HG03175 (cell line): ENCODE data around the gene ELL.
"Not testable (repeated sequence)": the region's sequence is repeated elsewhere in the genome, so short reads cannot be mapped to it uniquely, and the experiment has no call there.

Experiments used
- ATAC-seq: cut with Tn5 transposase; IDR thresholded peaks from one replicate; pipeline ENCODE4 v1.9.1; 2021; ENCODE audit warnings: mild to moderate bottlenecking, moderate library complexity; ENCODE audit not compliant: unreplicated experiment

Gene ELL

DNA sequence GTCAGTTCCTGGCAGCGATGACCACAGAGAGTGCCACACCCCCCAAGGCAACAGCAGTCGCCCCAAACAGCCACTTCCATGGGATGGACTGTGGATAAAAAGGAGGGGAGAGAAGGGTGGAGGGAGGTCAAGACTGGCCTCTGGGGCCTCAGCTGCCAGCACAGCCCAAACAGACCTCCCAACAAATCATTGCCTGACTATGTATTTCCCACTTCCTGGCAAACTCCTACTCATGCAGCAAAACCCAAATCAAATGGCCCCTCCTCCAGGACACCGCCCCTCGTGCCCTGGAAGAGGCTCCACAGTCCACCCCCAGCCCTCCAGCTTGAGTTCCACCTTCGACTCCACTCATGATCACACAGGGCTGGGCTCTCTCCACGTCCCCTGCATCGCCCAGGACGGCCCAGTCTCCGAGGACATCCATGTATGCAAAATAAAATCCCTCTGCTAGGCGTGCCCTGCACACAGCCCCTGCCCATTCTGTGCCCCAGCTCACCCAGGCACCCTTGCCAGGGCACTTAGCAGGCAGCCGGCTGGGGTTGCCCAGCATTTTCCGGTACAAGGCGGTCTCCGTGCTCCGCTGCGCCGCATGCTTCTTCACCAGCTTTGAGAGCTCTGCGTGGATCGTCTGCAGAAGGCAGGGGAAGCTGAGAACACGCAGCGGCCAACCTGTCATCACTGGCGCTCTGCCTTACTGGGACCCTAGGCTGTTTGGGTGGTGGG, 10.5 kb upstream of the ELL start:
- ATAC-seq, result no peak

DNA sequence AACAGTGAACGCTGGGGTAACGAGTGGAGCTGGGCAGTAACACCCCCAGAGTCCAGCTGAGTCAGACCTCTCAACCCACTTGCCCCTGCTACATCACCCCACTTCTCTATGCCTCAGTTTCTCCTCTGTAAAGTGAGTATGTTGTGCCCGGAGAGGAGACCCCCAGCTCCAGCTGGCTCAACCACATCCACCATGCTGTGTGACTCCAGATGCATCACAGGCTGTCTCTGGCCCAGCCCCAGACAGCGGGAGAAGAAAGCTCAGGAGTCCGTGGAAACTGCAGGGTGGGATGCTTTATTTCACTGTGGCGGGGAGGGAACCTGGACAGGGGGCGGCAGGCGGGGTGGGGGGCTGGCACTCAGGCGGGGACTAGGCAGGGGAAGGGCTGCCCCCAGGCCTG, 9.6 kb upstream of the ELL start:
- no peak for ATAC-seq

DNA sequence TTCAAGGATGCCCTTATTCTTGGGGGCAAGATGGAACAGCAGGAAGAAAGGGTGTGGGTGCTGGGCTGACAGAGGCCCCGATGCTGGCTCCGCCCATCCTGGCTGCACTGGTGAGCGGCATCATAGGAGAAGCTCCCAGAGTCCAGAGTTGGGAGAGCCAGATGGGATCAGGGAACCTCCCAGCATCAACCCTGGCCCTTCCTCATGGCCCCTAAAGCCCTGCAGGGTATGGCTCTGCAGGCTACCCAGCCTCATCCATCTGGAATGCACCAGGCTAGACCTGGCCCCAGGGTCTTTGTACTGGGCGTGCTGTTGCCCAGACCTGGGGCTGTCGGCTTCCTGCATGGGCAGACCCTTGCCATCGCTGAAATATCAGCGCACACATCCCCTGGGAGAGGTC, 7.9 kb upstream of the ELL start:
- no peak for ATAC-seq

DNA sequence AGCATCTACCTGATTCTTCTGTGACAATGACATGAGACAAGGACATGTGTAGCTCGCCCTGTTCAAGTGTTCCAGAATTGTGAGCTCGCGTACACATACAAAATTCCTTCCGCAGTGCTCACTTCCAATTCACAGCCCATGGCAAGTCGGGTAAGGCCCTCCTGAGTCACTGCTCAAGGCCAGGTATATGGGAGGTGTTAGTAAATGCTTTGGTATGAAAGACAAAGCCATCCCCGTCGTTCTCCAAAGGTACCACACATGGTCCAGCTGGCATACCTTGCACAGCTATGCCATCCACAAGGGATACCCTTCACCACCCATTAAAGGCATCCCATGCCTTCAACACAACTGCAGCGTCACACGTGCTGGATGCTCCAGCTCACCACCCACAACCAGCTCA, 4.4 kb upstream of the ELL start:
- ATAC-seq, result no peak

DNA sequence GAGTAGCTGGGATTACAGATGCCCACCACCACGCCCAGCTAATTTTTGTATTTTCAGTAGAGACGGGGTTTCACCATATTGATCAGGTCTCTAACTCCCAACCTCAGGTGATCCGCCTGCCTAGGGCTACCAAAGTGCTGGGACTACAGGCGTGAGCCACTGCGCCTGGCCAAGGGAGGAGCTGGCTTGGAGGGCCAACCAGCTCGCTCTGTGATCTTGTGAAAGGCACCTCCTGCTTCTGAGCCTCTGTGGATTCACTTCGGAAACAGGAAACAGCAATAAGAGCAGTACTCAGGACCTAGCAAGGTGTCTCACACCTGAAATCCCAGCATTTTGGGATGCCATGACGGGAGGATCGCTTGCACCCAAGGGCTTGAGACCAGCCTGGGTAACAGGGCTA, 2.0 kb upstream of the ELL start:
- no peak for ATAC-seq

DNA sequence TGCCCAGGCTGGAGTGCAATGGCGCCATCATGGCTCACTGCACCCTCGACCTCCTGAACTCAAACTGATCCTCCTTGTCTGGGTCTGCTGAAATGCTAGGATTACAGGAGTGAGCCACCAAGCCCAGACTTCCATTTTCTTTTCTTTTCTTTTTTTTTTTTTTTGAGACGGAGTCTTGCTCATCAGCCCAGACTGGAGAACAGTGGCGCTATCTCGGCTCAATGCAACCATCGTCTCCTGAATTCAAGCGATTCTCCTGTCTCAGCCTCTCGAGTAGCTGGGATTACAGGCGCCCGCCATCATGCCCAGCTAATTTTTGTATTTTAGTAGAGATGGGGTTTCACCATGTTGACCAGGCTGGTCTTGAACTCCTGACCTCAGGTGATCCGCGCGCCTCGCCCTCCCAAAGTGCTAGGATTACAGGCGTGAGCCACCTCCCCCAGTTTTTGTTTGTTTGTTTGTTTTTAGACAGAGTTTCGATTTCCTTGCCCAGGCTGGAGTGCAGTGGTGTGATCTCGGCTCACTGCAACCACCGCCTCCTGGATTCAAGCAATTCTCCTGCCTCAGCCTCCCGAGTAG, 1.1 kb upstream of the ELL start:
- not testable (repeated sequence) for ATAC-seq

DNA sequence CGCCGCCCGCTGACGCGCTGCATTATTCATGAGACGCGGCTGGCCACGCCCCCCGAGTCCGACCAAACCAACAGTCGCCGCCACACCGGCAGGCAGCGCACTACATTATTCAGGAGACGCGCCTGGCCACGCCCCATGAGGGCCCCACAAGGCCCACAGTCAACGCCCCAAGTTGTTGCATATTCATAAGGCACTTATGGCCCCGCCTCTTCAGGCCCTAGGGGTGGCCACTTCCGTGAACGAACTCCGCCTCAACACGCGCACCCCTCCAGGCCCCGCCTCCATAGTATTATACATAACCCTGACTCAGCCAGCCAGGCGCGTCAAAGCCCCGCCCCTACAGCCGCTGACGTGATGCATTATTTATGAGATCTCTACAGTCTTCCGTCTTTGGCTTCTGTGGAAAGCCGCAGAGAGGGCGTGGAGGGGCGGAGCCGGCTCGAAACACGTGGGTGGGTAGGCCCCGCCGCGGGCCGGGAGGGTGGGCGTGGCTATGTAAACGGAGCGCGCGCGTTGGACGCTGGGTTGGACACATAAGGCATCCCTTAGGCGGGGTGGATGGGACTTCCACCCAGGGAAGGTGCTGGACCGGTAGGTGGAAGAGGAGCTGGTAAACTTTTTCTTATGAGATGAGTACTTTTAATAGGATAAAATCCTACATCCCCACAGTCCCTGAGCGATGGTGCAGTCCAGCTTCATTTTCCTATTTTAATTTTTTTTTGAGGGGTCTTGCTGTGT, 423 bp upstream of the ELL start:
- peak; percentile 87 for ATAC-seq

DNA sequence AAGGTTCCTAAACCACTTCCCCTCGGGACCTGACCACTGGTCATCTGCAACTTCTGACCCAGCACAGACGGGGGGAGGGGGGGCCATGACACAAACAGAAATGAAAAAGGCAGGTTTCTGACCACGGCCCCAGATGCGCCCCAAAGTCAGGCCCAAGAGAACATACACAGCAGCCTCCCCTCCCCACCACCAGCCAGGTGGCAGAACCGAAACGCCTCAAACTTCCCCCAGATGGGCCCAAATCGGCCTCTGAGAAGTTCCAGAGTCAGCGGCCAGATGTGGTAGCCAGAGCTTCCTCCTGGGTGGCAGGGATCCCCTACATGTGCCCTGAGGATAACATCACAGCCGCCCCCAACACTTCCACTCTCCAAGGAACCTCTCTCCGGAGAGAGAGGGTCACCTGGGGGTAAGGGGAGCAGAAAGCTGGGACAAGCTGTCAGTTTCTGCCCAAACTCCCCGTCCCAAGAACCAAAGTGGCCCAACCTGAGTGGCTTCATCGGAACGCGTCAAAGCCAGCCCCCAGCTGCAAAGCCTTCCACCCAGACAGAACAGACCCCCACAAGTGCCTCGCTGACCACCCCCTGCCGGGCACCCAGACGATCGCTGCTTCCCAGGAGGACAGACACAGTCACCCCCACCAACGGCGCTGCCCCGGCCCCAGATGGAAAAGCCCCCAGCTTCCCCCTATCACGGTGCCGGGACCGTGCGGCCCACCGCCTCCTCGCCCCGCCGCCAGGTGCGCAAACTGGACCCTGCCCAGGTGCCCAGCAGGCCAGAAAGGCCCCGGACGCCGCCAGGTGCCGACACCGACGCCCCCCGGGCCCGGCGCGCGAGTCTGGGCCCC, 800 bp downstream of the ELL start:
- ATAC-seq, result no peak

DNA sequence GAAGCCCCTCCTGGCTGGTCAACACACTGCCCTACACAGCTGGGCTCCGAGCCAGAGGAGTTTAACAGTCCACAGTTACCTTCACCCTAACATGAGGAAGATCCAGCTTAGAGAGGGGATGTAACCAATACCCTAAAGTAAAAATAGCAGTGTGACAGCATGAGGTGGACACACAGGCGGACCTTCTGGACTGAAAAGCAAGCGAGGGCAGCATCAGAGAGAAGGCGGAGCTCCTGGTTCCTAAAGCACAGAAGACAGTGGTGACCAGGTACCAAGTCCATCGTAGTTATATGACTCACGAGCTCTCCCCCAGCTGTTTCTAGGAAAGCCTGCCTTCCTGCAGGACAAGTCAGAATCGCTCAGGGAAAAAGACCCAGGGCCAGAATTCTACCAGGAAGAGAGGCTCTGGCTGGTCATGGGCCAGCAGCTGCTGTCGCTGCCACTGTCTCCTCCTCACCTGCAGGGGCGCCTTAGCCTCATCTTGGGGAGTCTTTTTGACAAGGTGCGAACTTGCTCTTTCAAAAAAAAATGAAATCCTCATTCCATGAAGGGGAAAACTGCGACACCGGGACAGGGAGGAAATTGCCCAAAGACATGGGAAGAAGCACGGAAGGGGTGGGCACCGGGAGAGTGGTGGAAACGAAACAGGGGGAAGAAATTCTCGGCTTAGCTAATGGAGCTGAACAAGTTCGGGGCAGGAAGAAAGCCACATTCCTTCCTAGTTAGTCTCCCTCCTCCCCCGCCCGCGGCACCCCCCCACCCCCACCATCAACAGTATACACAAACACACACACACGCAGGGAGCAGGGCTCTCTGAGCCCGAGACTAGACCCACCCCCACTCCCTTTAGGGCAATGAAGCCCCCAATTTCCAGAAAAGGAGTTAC, 1.7 kb downstream of the ELL start:
- no peak for ATAC-seq

DNA sequence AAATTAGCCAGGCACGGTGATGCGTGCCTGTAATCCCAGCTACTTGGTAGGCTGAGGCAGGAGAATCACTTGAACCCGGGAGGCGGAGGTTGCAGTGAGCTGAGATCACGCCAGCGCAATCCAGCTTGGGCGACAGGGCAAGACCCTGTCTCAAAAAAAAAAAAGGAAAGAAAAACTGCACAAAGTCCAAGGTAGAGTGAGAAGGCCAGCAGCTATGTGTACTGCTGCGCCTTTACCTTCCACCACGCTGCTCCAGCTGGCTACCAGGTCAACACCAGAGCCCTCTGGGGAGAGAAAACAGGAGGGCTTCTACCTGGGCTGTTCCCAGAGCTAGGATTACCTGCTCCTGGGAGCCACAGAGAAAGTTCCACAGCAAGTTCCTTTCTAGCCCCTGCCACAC, 3.2 kb downstream of the ELL start:
- ATAC-seq, result no peak

DNA sequence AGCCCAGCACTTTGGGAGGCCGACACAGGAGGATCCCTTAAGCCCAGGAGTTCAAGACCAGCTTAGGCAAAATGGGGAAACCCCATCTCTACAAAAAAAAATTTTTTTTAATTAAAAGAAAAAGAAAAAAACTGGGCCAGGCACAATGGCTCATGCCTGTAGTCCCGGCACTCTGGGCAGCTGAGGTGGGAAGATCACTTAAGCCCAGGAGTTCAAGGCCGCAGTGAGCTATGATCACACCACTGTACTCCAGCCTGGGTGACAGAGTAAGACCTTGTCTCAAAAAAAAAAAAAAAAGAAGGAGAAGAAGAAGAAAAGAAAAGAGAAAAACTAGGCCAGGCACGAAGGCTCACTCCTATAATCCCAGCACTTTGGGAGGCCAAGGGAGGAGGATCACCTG, 4.3 kb downstream of the ELL start:
- no peak for ATAC-seq

DNA sequence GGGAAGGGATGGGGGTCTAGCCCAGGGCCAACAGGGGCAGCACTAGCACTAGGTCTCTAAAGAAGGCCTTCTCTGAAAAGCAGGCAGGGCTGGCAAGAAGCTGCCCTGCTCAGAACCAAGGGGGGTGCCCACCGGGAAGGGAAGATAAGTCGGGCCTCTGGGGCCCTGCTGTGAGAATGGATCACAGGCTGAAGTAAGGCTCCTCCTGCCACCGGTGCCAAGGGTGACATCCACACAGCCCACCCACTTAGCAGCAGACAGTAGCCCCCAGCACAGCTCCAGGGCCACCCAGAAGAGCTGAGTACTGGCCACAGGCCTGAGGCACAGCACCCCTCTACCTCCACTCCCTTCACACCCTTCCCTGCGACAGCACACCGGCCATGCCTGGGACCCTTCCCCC, 5.9 kb downstream of the ELL start:
- no peak for ATAC-seq

DNA sequence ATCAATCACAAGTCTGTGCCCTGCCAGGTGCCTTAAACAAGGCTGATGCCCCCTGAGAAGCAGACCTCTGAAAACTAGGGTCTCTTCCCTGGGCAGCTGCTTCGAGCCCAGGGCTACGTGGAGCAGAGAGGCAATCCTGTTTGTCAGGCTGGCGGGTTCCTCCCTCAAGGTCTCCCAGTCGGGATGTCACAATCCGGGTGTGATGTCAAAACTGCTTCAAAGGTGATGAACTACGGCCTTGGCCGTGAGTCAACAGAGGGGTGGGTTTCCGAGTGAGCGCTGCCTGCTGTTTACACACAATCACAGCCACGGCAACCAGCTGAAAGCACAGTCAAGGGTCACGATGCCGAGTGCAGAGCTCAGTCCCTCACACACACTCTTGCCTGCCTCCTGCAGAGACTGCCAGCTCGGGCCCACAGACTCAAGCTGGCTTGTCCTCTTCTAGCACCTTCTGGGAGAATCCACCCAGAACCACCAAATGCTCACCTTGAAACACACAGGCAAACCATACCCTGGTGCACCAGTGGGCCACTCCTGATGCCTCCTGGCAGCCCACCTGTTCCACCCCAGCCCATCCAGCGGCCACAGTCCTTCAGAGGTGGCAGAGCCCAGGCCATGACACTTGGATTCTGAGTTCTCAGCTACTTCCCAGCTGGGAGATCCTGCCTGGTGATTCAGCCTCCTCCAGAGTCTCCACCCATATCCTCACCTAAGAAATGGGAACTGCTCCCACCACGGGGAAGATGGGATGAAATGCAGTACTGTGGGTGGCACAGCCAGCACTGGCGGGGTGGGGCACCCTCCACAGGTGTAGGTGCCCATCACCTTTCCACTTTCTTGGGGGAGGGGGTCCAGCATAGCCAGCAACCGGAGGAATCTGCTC, 6.8 kb downstream of the ELL start:
- ATAC-seq, result no peak

DNA sequence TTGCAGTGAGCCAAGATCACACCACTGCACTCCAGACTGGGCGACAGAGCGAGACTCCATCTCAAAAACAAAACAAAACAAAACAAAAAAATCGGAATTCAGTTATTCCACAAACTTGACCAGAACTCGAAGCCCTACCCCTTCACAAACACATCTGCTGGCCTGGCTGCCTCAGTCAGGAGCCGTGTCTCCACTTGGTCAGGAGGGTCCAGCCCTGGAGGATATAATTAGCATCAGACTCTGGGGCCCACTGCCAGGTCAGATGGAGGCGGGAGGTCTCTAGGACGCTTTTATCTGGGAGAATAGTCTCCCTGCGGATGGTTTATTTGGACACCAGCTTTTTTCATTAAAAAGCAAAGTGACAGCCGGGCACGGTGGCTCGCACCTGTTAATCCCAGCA, 8.0 kb downstream of the ELL start:
- ATAC-seq, result no peak

DNA sequence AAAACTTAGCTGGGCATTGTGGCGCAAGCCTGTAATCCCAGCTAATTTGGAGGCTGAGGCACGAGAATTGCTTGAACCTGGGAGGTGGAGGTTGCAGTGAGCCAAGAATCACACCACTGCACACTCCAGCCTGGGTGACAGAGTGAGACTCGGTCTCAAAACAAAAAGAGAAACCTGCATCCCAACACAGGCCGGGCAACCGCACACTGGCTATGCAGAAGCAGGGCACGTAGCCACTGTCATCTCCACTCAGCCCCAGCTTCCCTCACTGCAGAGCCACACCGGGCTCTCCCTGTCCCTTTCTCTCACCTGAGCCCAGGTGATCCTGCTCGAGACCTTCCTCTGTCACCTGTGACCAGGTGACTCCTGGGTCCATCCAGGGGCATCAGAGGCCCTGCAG, 11.7 kb downstream of the ELL start:
- ATAC-seq, result no peak

DNA sequence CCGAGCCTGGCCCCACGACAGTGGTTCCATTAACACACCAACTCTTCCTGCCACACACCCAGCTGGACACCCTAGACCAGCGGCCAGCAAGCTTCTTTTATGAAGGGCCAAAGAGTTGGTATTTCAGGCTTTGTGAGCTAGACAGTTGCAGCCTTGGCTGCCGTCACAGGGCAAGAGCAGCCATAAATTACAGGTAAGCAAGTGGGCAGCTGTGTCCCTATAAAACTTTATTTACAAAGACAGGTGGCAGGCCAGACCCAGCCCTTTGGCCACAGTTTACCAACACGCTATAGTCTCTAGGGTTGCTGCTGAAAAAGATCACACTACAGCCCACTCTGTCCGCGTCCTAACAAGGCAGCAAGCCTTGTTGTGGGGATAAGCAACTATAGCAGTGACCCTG, 13.3 kb downstream of the ELL start:
- no peak for ATAC-seq

DNA sequence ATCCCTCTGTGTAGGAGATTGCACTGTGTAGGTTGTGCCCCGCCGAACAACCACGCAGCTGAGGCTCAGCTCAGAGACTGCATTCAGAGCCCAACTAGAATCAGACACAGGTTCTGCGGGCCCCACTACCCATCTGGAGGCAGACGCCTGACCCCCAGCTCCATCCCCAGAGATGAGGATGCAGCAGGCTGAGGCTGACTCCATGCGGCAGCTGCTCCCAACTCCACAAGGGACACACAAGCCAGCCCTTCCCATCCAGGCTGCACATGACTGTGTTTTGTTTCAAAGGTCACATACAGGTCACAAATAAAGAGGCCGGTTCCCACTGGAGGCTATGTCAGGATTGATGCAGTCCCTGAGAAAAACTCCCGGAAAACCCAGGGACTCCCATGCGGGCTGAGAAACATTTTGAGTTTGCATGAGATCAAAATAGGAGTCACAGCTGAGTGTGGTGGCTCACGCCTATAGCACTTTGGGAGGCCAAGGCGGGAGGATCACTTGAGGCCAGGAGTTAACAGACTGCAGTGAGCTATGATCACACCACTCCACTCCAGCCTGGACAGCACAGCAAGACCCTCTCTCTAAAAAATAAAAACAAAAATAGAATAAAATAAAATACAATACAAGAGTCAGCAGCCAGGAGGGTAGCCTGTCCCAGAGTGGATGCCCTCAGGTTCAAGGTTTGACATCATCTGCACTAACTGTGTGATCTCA, 14.0 kb downstream of the ELL start:
- ATAC-seq, result no peak

DNA sequence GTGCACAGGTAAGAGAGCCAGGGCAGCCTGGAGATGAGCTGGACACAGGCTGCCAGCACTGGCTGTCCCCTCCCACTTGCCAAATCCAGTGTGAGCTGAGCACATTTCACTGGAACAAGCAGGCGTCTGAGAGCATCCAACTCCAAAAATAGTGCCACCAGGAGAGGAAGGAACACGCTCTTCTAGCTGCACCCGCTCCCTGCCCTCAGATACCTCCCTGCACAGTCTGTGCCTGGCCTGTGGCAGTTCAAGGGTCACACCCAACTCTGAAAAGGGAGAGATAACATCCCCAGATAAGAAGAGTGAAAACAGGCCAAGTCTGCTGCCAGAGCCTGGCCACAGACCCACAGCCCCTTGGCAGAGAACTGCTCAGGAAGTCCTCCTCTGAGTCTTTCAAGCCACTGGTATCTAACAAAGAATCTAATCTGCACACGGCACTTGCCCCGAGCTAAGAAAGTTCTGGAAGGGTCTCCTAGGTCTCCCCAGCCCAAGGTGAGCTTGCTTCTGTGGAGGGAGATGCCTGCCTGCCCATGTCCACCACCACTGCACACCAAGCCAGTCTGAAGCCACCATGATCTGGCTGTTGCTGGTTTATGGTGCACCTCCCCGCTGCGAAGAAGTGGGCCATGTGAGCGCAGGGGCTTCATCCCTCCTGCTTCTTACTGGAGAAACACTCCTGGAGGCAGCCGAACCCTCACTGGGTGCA, 14.7 kb downstream of the ELL start:
- ATAC-seq, result no peak
